ENCODE results near the gene RAB13. TPM values are rescaled to one million over a fixed set of nuclear protein-coding genes. Genes with fewer than 3 reads are reported as not detected.
A peak's percentile ranks its signal among the peaks of the same experiment; 100 is the strongest.

The RAB13 gene
- total RNA-seq, 1 experiment from 2014 or later: 122 TPM

GRCh38 chr1:153991151-153991630 lies 5.1 kb upstream of the RAB13 start:
- Histone ChIP-seq H4K20me1 (ENCODE audit: control insufficient read depth, insufficient read depth, insufficient read length) (no peaks in the 10 kb centered on the region), H3K56ac (ENCODE audit: insufficient read length, low read depth, low read length) (no peak overlapping the region), H2BK12ac (ENCODE audit: insufficient read length, low read depth, low read length) (no peak overlapping the region), H4K8ac (replicated peaks; ENCODE audit: insufficient read length, low read depth, low read length) (no peak overlapping the region), H3K18ac (ENCODE audit: insufficient read length, low read depth, low read length) (no peak overlapping the region), H3K23ac (ENCODE audit: insufficient read length, low read depth, low read length) (no peak overlapping the region), H2BK5ac (ENCODE audit: insufficient read length, low read length) (no peak overlapping the region), H4K5ac (ENCODE audit: insufficient read length, low read depth, low read length) (no peak overlapping the region), H4K91ac (ENCODE audit: insufficient read length, low read depth, low read length) (no peak overlapping the region), H3K4ac (ENCODE audit: low read depth, low read length) (no peak overlapping the region), H3K79me1 (ENCODE audit: insufficient read depth, low read depth, low read length, poor library complexity, severe bottlenecking) (peaks cover 4% of the 10 kb centered on the region), H3K23me2 (ENCODE audit: insufficient read length, low read depth, low read length, poor library complexity, severe bottlenecking) (peaks cover 4% of the 10 kb centered on the region), H3K14ac (ENCODE audit: insufficient read depth, low read length) (peak overlapping the region; percentile 51; the same call in 1 of the 2 replicates), H3K9ac (ENCODE audit: extremely low read depth, insufficient read length, low read length) (peak overlapping the region; percentile 99), H2BK120ac (ENCODE audit: low read depth, low read length, poor library complexity, severe bottlenecking) (no peak overlapping the region), H2BK20ac (ENCODE audit: low read depth, low read length, poor library complexity, severe bottlenecking) (no peak overlapping the region), H3K27me3 (ENCODE audit: insufficient read depth, low read length) (no peaks in the 10 kb centered on the region), H3T11ph (ENCODE audit: low read length) (no peak overlapping the region), H3K79me2 (ENCODE audit: insufficient read depth, low read length) (peaks cover 3% of the 10 kb centered on the region; the same call in 1 of the 2 replicates), H2BK15ac (ENCODE audit: low read depth, low read length) (no peak overlapping the region), H3K4me2 (ENCODE audit: insufficient read depth, insufficient read length, low read length) (peak overlapping the region; percentile 91), H2AFZ (ENCODE audit: low read length) (no peak overlapping the region), H3K9me3 (ENCODE audit: control insufficient read depth, low read depth, low read length) (no peaks in the 10 kb centered on the region), H3K27ac (ENCODE audit: insufficient read length, low read depth, low read length) (peak overlapping the region; percentile 82), H2AK5ac (ENCODE audit: insufficient read length, low read length) (no peak overlapping the region), H3K4me1 (ENCODE audit: insufficient read depth, low read length) (no peaks in the 10 kb centered on the region)
- Mint-ChIP-seq H3K9me3 (peaks cover 0 to 3% of the 10 kb centered on the region in 2 experiments; a peak in 3 of 5 replicates), H3K27me3 (ENCODE audit: low read depth) (peaks cover 2% of the 10 kb centered on the region; the same call in 1 of the 2 replicates), H3K27ac (peak overlapping the region; percentile 99 to 100 (median 99)), H3K4me1 (peaks cover 19 to 22% of the 10 kb centered on the region in 2 experiments), H3K4me3 (peak overlapping the region; percentile 96 to 97), H3K36me3 (ENCODE audit: insufficient read depth in 1 of 3, low read depth in 3 of 3) (peaks cover 38 to 51% (median 49%) of the 10 kb centered on the region in 3 experiments)
- WGBS (ENCODE audit: extremely low coverage, insufficient read length, low lambda C conversion rate): no CpG with 5 or more reads among the region's 9 CpGs
- no peak for DNase-seq
- TF ChIP-seq CTCF (conservative IDR thresholded peaks at IDR 0.05): no peak

Measured in H9 (cell line).